Spleen (tissue), 11 donors: ENCODE measurements around the gene ADGRV1. TPM values are rescaled to one million over a fixed set of nuclear protein-coding genes. Genes with fewer than 3 reads are reported as not detected.

Experiments used
- DNase-seq: peaks from one replicate; pipeline ENCODE4 v3.0.0-alpha.2; 2020
- H3K27ac ChIP-seq, 8 donors: fragments of 200-600 bp; sonication (generic) in 7 of 8; 1 replicate in 4 of 8; 2 replicates in 4 of 8; pipeline versions ENCODE4 v1.5.0 to v1.8.0; 2016 to 2021; ENCODE audit warnings: inconsistent platforms in 4 of 8, mild to moderate bottlenecking in 4 of 8, moderate library complexity in 1 of 8
- H3K27me3 ChIP-seq, 7 donors: fragments of 200-600 bp; sonication (generic) in 6 of 7; replicated peaks in 1 of 7; 1 replicate in 4 of 7; 2 replicates in 3 of 7; pipeline versions ENCODE4 v1.5.0 to v1.8.0; 2016 to 2021; ENCODE audit warnings: inconsistent platforms in 3 of 7, mild to moderate bottlenecking in 1 of 7
- H3K36me3 ChIP-seq, 6 donors: fragments of 200-600 bp; sonication (generic) in 5 of 6; 1 replicate in 4 of 6; 2 replicates in 2 of 6; pipeline versions ENCODE4 v1.5.0 to v1.8.0; 2016 to 2021; ENCODE audit warnings: inconsistent platforms in 2 of 6
- H3K4me1 ChIP-seq, 6 donors: fragments of 200-600 bp; sonication (generic) in 5 of 6; 1 replicate in 3 of 6; 2 replicates in 3 of 6; pipeline versions ENCODE4 v1.5.0 to v1.8.0; 2016 to 2021; ENCODE audit warnings: inconsistent platforms in 3 of 6
- H3K4me3 ChIP-seq, 8 donors: fragments of 200-600 bp; sonication (generic) in 7 of 8; 1 replicate in 4 of 8; 2 replicates in 4 of 8; pipeline versions ENCODE4 v1.5.0 to v1.8.0; 2016 to 2021; ENCODE audit warnings: inconsistent platforms in 4 of 8, mild to moderate bottlenecking in 4 of 8, moderate library complexity in 2 of 8
- H3K9me3 ChIP-seq, 8 donors: fragments of 200-600 bp; sonication (generic) in 7 of 8; 1 replicate in 4 of 8; 2 replicates in 4 of 8; pipeline versions ENCODE4 v1.5.0 to v1.8.0; 2016 to 2021; ENCODE audit warnings: inconsistent platforms in 4 of 8
- CTCF ChIP-seq, 11 experiments: fragments of 200-600 bp in 7 of 11; fragments of 450-650 bp in 4 of 11; sonication (generic) in 4 of 11; IDR thresholded peaks in 8 of 11; conservative IDR thresholded peaks in 3 of 11; 1 replicate in 7 of 11; 2 replicates in 4 of 11; pipeline versions ENCODE4 v1.4.0 to v1.8.0; 2016 to 2021; ENCODE audit warnings: antibody characterized with exemption in 11 of 11, inconsistent platforms in 4 of 11, mild to moderate bottlenecking in 1 of 11
- POLR2A ChIP-seq, 3 donors: fragments of 450-650 bp; IDR thresholded peaks; one replicate each; pipeline ENCODE4 v1.5.1; 2017; ENCODE audit warnings: antibody characterized with exemption in 3 of 3, mild to moderate bottlenecking in 1 of 3
- POLR2AphosphoS5 ChIP-seq, 3 donors: sonication (generic); formaldehyde crosslinking; IDR thresholded peaks; one replicate each; pipeline ENCODE4 v1.5.1; 2017; ENCODE audit warnings: antibody characterized with exemption in 3 of 3
- WGBS, 5 donors: extraction: QIAGEN DNeasy Blood & Tissue Kit in 3 of 5; methylation state at CpG; one replicate each; pipeline versions ENCODE4 v1.1.5 to v1.1.7; 2013 to 2018; 5-methylcytosine and 5-hydroxymethylcytosine counted together
- intact Hi-C: fragments of 100-400 bp; cut with DNase I; formaldehyde crosslinking; loops from one replicate; pipeline ENCODE4 v1.15.0; 2023; ENCODE audit warnings: low total_unique reads
- polyA plus RNA-seq, 3 donors: library from polyadenylated mRNA; stranded (reverse); fragments of 200-250 nt; gene quantifications; one replicate each; pipeline ENCODE4 v1.2.1, GENCODE V29; 2013
- total RNA-seq, 7 donors: library from RNA; depleted of rRNA in 3 of 7; stranded (reverse); fragments of >200 nt in 3 of 7; fragmentation: NEBNext Ultra II Directional in 4 of 7; extraction: Animal tissue kit (Norgen Biotek cat#: 25700) in 4 of 7; gene quantifications; one replicate each; pipeline versions ENCODE4 v1.1.0 to v1.2.1, GENCODE V29; 2016 to 2021
- donor health status: healthy with polysubstance abuse.
- donor health status: DM: no; HTN: no; CAD: no; lungs with moderate emphysema.
- donor health status: DM: no; HTN: no; CAD: no.
- donor health status: Bipolar disorder and iron deficiency.
- donor health status: healthy.
- donor health status: DM: no; HTN: no; CAD: no.
- donor health status: DM: yes; HTN: yes; CAD: no.

ADGRV1 gene
- total and polyA plus RNA-seq, 10 donors, result 0.08 to 0.69 (median 0.28) TPM; not detected in 3

GRCh38 chr5:90718387-90718786 lies 159.8 kb downstream of the ADGRV1 start:
- no peaks in the 10 kb centered on the region for H3K27me3 ChIP-seq
- intact Hi-C loops, result no loop called here

DNA sequence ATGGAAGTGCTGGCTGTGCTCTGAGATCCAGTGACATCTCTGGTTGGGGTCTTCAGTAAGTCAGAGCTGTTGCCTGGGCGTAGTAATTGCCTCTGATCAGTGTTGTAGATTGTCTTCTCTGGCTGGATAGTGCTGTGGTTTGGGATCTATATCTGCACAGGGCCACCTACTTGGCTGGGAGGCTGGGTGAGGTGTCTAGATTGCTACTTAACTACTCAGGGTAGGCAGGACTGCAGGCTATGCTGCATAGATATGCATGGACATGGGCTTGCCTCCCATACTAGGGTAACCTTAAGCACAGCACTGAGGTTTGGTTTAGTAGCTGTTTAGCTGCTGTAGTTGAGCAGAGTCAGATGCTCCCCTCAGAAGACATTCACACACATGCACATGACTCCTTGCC lies 181.0 kb downstream of the ADGRV1 start:
- no peaks in the 10 kb centered on the region for H3K27me3 ChIP-seq
- 38 to 69% (median 63%) methylated on average over 1 of the region's 1 CpG for WGBS, 5 donors
- no peak overlapping the region for H3K27ac ChIP-seq
- H3K9me3 ChIP-seq, result peaks cover 0 to 38% (median 30%) of the 10 kb centered on the region in 8 donors
- no peaks in the 10 kb centered on the region for H3K36me3 ChIP-seq
- TF ChIP-seq POLR2A (IDR thresholded peaks at IDR 0.05) (no peak), POLR2AphosphoS5 (IDR thresholded peaks at IDR 0.05) (no peak)
- no peaks in the 10 kb centered on the region for H3K4me1 ChIP-seq
- no peak for DNase-seq
- H3K4me3 ChIP-seq, result no peak overlapping the region
- intact Hi-C loops, result no loop called here

More at GRCh38 chr5:90718387-90718786, 159.8 kb downstream of the ADGRV1 start:
- Histone ChIP-seq H3K36me3 (no peaks in the 10 kb centered on the region), H3K27ac (no peak overlapping the region), H3K4me3 (no peak overlapping the region), H3K9me3 (no peaks in the 10 kb centered on the region), H3K4me1 (no peaks in the 10 kb centered on the region)
- no peak for TF ChIP-seq CTCF (IDR thresholded peaks at IDR 0.05 in 8 of 11, conservative IDR thresholded peaks at IDR 0.05 in 3 of 11)
- no peak for TF ChIP-seq POLR2AphosphoS5 (IDR thresholded peaks at IDR 0.05)
- TF ChIP-seq POLR2A (IDR thresholded peaks at IDR 0.05), result no peak
- DNase-seq, result no peak

GRCh38 chr5:90740244-90740799 lies 181.7 kb downstream of the ADGRV1 start:
- H3K27me3 ChIP-seq, result no peaks in the 10 kb centered on the region
- H3K27ac ChIP-seq, result no peak overlapping the region
- no peak for TF ChIP-seq CTCF (IDR thresholded peaks at IDR 0.05 in 8 of 11, conservative IDR thresholded peaks at IDR 0.05 in 3 of 11)
- TF ChIP-seq POLR2AphosphoS5 (IDR thresholded peaks at IDR 0.05), result no peak
- TF ChIP-seq POLR2A (IDR thresholded peaks at IDR 0.05), result no peak
- H3K4me1 ChIP-seq, result no peaks in the 10 kb centered on the region
- no peak overlapping the region for H3K4me3 ChIP-seq
- peaks cover 0 to 38% (median 30%) of the 10 kb centered on the region in 8 donors for H3K9me3 ChIP-seq
- no peaks in the 10 kb centered on the region for H3K36me3 ChIP-seq
- intact Hi-C loops, result no loop called here
- no peak for DNase-seq
- 85 to 95% (median 89%) methylated on average over 4 of the region's 4 CpGs for WGBS, 5 donors

DNA sequence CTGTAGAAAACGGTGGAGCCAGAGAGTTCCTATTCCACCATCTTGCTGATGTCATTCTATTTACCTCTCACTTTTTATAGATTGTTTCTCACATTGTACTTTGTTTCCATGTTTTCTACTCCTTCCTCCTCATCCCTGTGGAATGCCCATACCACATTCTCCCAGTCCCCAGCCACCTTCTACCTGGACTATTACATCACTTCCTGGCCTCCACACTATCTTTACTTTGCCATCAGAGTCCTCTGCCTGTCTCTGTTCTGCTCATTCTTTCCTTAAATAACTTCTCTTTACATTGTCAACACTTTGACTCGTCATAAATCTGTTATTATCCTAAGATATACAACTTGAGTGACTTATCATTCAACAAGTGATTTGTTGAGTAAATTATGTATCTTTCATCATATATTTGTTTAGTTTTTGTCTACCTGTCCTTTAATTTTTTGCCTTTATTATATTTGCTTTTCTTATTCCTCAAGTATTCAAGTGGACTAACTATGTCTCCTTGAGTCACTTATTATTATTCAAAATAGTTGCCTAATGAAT lies 182.5 kb downstream of the ADGRV1 start:
- H3K9me3 ChIP-seq, result peaks cover 0 to 38% (median 30%) of the 10 kb centered on the region in 8 donors
- WGBS, 5 donors, result 73 to 88% (median 81%) methylated on average over 2 of the region's 2 CpGs
- no peaks in the 10 kb centered on the region for H3K36me3 ChIP-seq
- TF ChIP-seq POLR2AphosphoS5 (IDR thresholded peaks at IDR 0.05) (no peak), POLR2A (IDR thresholded peaks at IDR 0.05) (no peak), CTCF (IDR thresholded peaks at IDR 0.05 in 8 of 11, conservative IDR thresholded peaks at IDR 0.05 in 3 of 11) (no peak)
- no peaks in the 10 kb centered on the region for H3K27me3 ChIP-seq
- intact Hi-C loops, result no loop called here
- no peaks in the 10 kb centered on the region for H3K4me1 ChIP-seq
- no peak for DNase-seq
- H3K27ac ChIP-seq, result no peak overlapping the region
- H3K4me3 ChIP-seq, result no peak overlapping the region
